Fibroblast of skin of right biceps (primary cell): Measurements from ENCODE around the gene GAS2L3.
"Not testable (repeated sequence)": the region's sequence is repeated elsewhere in the genome, so short reads cannot be mapped to it uniquely, and the experiment has no call there.

Experiments
- DNase-seq: peaks from one replicate; pipeline ENCODE4 v3.0.0-alpha.2; 2013

GAS2L3 gene

DNA sequence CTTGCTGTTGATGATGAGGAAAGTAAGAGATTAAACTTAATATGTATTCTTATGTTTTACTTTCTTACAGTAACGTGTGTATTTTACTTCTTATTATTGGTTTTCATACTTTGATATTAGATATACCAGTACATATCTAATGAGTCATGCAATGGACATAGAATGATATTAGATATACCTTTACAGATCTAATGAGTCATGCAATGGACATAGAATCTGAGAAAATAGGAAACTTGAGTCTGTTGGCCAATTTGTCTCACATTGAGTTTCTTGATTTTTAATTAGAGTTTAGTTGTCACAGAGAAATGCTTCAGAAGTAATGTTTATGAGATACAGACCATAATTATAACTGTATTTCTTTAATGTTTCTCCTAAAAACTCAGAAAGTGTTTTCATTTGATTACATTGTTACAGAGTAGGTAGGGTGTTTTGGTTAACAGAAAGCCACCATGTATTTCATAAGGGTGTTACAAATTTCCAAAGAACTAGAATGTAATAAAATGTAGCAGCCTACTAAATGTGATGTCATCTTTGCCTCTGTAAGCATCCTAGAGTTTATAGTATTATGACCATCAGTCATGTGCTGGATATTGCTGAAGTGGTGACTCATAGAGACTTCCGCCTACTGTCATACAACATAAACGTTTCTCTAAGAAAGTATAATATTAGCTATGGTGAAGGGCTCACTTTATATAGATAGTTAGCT is 3.0 kb downstream of the GAS2L3 start:
- DNase-seq: peak; percentile 77

DNA sequence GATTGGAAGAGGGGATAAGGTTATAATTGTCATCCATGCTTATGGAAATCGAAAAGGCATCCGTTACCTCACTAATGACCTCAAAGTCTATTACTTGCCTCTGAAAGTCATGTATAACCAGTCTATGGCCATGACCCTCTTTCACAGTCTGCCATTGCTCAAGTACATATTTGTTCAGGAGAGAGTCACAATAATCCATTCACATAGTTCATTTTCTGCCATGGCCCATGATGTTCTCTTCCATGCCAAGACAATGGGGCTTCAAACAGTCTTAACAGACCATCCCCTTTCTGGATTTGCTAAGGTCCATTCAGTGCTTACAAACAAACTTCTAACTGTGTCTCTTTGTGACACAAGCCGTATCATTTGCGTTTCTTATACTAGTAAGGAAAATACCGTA is 5.4 kb downstream of the GAS2L3 start:
- DNase-seq: no peak

DNA sequence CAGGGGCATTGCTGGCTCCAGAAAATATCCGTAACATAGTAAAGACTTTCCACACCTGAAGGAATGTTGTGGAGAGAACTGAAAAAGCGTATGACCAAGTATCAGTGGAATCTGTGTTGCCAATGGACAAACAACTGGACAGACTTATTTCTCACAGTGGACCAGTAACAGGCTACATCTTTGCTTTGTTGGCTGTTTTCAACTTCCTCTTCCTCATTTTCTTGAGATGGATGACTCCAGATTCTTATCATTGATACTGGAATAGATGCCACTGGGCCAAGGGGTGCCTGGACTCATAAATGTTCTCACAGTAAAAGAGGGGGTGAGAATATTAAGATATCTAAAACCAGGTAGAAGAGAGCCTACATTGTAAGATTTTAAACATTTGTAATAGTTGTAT is 6.4 kb downstream of the GAS2L3 start:
- no peak for DNase-seq

DNA sequence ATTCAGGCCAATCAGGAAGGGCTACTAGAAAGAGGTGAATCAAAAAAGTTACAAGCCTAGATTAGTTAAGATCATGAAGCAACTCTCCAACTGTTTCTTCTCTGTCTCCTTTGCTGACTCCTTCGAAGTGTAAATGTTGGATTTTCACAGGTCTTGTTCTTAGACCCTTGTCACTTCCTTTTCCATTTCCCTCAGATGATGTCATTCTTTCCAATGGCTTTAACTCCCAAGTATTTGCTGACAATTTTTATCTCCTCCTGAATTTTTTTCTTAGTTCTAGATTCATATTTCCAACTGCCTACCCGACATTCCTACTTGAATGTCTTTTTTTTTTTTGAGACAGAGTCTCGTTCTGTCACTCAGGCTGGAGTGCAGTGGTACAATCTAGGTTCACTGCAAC is 10.8 kb downstream of the GAS2L3 start:
- DNase-seq: no peak

DNA sequence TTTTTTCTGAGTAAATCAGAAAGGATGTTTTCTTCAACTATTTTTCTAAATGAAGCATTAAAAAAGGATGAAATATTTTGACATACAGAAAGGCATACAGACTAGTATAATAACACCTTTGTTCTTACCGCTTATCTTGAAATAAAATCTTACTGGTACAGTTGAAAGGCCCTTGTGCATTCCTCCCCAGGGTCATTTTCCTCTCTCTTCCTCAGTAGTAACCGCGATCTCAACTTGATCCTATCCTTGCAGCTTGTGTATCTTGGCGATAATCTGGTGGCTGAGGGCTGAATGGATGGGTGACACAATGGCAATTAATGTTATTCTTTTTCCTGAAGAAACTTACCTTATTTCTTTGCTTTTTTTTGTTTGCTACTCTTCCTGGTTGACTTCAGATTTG is 18.5 kb downstream of the GAS2L3 start:
- DNase-seq: no peak

DNA sequence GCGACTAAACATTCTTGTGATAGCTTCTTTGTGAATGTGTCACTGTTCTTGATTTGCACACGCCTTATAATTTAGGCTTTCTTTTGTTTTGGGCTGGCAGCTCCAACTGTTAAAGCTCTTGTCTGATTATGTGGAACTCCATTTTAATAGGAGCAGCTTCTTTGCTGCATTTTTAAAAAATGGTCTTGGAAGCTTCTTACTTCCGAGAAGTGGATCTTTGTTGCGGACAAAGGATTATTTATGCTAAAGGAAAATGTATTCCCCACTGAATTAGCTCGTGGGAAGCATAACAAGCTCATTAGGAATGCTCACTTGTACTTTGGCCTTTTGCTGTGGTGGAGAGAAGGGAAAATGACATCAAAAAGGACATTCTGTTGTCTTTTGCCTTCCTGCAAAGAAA is 20.0 kb downstream of the GAS2L3 start:
- peak; percentile 14 for DNase-seq

DNA sequence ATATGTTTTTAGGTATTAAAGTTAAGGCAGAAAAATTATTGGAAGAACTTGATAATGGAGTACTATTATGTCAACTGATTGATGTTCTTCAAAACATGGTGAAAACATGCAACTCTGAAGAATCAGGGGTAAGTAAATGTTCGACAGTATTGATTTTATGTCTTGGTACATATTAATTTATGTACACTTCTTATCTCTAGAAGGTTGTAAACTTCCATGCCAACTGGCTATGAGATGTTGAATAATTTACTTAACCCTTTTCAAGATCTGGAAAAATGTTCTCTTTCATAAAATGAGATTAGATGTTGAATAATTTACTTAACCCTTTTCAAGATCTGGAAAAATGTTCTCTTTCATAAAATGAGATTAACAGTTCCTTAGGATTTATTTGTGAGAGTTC is 28.1 kb downstream of the GAS2L3 start:
- no peak for DNase-seq

DNA sequence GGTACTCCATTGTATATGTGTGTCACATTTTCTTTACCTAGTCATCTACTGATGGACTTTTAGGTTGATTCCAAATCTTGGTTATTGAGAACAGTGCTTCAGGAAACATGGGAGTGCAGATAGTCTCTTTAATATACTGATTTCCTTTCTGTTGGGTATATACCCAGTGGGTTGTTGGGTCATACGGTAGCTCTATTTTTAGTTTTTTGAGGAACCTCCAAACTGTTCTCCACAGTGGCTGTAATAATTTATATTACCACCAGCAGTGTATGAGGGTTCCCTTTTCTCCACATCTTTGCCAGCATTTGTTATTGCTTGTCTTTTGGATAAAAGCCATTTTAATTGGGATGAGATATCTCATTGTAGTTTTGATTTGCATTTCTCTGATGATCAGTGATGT is 29.5 kb downstream of the GAS2L3 start:
- DNase-seq: not testable (repeated sequence)

DNA sequence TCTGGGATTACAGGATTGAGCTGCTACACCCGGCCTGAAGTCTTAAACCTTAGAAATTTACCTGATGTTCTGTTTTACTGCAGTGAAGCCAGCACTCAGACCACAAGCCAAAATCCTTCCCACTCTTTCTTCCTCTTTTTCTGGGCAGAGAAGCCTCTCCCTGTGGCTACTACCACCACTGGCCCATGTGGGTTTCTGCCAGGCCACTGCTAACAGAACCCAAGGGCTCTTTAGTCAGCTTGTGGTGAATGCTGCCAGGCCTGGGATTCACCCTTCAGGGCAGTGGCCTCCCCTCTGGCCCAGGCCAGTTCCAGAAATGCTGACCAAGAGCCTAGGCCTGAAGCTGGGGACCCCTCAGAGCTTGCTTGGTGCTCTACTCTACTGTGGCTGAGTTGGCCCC is 35.3 kb downstream of the GAS2L3 start:
- DNase-seq: no peak

DNA sequence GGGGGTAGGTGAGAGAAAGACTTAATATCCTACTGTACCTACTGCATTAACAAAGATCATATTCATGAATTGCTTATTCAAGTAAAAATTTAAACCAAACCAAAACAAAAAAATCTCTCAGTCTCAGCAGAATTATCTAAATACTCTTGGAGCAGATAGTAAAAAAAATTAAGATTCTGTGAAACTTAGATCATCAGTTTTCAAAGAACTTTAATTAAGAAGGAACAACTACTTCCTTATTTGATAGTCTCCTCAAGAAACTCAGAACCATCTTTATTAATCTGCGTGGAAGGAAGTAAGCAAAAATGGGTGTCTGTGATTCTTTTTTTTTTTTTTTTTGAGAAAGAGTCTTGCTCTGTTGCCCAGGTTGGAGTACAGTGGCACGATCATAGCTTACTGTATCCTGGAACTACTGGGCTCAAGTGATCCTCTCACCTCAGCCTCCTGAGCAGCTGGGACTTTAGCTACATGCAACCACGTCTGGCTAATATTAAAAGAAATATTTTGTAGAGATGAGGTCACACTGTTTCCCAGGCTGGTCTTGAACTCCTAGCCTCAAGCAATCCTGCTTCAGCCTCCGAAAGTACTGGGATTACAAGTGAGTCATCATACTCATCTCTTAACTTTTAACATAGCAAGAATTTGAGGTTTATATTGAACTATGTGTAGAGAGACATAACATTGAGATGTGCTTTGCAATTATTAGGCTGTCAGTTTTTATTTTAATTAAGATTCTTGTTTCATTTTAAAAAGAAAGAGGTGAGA is 37.4 kb downstream of the GAS2L3 start:
- DNase-seq: peak; percentile 9

DNA sequence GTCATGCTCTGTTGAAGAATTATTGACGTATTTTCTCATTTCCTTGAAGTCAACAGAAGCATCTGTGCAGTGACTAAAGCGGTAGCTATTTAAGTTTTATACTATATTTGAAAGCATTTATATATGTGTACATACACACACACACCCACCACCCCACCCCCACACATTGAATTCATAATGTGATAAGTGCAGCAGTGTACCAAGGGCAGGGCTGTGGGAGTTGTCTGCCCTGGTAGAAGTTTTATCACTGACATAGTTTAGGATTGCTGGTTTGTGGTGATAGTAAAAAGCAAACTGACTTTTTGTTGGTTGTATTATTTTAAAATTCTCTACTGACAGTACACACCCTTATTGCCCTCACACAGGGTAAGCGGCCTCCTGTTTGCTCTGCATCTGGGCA is 39.1 kb downstream of the GAS2L3 start:
- DNase-seq: no peak

DNA sequence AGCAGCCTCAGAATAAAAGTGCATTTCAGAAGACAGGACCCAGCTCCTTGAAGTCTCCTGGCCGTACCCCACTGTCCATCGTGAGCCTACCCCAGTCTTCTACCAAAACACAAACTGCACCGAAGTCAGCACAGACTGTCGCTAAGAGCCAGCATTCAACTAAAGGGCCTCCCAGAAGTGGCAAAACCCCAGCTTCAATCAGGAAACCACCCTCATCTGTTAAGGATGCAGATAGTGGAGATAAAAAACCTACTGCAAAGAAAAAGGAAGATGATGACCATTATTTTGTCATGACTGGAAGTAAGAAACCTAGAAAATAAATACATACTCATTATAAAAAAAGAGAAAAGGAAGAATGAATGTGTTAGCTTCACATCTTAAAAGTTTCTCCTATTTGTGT is 51.1 kb downstream of the GAS2L3 start:
- no peak for DNase-seq

DNA sequence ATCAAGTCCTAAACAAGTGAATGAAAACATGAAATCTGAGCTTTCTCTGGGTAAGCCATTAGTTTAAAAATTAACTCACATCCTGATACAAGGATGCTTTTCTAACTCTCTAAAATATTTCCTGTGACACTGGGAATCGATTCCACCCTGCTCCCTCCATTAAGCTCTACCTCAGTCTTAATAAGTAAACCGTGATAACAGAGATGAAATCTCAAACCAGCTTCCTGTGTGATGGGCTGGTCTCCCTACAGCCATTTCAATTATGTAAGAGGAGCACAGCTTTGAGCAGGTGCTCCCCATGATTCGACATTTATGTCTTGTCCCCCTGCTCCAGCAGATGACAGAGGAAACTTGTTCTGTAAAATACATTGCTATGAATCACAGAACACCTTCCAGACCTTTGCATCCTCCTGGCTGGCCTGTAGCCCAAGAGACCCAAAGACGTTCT is 59.0 kb downstream of the GAS2L3 start:
- DNase-seq: no peak

DNA sequence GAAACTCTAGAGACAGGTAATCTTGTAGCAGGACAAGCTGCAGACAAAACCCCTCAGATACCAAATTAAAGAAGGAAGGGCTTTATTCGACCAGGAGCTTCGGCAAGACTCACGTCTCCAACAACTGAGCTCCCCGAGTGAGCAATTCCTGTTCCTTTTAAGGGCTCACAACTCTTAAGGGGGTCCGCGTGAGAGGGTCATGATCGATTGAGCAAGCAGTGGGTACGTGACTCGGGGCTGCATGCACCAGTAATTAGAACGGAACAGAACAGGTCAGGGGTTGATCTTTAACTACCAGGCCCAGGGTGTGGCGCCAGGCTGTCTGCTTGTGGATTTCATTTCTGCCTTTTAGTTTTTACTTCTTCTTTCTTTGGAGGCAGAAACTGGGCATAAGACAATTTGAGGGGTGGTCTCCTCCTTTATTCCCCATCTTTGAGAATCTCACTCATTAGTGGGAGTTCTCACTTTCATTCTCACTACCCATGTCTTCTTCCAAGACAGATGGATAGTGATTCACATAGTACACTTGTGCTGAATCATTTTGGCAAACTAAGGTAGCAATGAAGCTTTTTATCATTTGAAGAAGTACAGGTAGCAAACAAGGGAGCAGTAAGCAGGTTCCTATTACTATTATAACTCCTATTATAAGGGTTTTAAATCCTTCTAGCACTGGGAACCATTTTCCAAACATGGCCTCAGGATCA is 59.8 kb downstream of the GAS2L3 start:
- not testable (repeated sequence) for DNase-seq

DNA sequence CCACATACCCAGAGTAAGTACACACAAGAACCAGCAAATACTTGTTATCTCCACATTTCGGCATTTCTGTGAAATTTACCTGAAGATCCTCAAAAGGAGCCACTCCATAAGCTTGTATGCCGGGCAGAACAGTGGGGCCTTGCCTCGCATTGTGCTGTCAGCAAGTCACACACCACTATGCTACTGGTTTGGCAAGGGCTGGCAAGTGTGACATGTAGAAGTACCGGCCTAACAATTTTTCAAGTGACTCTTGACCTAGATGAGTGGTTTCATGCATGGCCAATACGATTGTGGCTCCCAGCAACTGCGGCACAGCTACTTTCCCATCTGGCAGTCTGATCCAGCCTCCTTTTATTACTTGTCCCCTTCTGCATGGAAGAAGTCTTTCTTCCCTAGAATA is 69.8 kb downstream of the GAS2L3 start:
- no peak for DNase-seq

DNA sequence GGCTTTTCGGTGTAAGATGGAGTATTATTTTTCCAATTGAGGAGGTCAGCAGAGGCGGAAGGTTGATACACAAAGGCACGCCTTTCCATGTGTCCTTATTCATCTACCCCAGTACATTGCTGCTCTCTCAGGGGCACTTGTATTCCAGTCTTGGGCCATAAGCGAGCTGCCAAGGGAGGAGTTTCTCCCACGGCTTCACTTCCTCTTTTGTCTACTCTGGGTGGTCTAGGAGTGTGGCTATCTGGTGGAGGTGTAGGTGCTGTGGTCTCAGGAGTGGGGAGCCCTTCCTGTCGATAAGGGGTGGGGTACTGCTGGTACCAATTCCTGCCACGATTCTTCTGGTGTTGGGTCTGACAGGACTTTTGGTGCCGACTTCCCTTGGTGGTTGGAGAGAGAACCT is 73.4 kb downstream of the GAS2L3 start:
- no peak for DNase-seq

DNA sequence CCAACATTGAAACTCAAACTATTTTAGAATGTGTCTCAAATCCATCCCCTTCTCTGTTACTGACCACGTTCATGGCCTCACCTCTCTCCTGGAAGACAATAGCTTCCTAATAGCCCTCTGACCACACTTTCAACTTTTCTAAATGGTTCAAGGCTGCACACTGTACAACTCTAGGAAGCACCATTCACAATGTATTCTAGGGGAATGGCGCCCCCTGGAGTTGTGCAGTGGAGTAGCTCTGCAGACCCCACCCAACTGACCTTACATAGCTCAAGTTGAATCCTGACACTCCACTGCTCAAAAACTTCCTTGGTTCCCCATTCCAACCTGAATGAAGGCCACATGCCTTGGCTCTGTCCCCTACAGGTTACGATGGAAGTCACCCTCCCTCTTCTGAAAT is 77.6 kb downstream of the GAS2L3 start:
- no peak for DNase-seq

DNA sequence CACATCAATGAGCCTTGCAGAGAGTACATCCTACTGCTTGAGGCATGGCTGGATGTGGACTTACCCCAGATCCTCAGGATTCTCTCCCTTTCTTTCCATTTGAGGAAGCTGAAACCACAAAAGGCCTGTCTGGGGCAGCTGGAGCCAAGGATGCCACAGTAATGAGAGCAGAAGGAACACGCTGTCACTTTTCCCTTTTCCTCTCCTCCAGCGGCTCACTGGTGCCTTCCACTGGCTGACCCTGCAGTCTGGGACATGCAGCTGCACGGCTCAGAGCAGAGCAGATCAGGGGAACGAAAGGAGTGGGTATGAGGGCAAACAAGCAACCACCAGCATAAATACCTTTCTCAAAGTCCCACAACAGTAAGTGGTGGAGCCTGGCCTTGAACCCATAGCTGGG is 78.2 kb downstream of the GAS2L3 start:
- DNase-seq: no peak

DNA sequence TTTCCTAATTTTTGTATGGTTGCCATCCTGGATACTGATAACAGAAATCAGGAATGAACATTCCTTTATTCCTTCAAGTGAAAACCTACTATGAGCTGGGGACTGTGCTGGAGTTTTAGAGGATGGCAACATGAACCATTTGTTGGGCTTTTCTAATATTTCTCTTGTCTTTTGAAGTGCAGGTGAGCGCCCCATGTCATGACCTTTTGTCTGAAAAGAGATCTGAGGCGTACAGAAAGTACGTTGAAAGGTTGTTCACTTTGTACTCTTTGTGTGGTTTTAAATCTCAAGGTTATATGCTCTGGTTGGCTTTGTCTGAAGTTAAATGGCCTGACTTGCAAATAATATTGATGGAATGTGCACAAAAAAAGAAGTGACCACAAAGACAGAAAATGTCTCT is 79.0 kb downstream of the GAS2L3 start:
- no peak for DNase-seq

DNA sequence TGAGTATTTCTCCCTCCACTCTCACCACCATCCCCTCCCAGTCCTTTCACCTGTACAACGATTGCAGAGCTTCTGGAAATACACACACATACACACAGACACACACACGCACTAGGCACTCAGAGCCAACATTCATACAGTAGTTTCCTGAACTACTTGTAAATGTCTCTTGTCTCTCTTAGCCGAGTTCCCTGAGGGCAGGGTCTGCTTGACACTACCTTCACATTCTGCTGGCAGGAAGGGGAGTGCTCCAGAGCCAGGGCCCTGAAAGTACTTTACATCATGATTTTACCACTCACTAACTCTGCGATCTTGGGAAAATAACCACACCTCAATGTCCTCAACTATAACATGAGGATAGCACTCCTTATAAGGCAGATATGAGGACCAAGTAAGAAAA is 82.7 kb downstream of the GAS2L3 start:
- DNase-seq: no peak

DNA sequence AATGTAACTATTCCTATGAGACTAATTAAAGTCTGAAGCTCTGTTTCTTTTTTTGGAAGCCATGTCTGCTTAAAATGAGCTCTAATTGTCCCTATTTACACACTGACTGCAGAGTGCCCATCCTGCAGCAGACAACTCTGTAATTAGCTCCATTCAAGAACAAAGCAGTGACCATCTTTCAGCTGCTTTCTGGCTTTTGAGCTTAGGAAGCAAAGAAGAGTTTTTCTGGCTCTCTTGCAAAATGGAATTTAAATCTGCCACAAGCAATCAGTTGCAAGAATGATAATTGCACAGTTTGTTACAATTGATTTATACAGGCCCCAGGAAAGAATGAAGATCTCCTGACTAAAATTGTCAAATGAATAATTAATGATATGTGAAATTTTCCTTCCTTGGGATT is 83.4 kb downstream of the GAS2L3 start:
- DNase-seq: no peak

DNA sequence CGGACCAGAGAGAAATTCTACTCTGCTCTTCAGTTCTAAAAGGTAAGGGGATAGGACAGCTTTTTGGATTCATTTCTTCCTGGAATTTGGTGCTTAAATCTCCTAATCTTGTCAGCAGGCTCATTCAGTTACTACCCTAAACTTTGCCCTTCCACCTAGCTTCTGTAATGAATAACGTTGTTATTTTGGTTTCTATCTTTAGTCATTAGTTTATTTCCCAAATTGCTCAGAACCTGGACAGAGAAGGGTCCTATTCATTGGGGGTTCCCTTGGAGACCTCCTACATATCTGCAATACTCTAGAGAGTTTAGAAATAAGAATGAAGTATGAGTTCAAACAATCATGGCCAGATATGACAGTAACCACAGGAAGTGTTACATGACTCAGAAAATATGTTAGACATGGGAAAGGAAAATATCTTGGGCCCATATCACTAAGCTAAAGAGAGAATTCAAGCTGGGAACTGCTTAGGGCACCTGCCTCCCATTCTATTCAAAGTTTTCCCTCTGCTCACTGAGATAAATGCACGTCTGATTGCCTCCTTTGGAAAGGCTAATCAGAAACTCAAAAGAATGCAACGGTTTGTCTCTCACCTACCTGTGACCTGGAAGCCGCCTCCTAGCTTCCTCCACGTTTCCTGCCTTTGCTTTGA is 87.9 kb downstream of the GAS2L3 start:
- DNase-seq: no peak

DNA sequence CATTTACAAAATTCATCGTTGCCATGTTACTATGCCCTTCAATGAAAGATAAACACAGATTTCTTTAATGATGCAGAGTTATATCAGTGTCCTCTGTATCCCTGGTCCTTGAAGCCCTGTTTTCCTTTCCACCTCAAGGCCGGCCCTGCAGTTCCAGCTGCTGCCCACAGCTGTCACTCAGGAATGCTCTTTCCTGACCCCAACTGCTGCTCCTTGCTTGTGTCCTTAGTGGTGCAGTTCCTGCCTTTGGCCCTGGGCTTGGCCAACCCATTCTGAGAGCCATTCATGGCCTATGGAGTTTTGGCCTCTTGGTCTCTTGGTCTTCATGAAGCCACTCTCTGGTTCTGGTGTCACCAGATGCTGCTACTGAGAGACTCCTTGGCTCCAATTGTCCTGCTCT is 93.1 kb downstream of the GAS2L3 start:
- no peak for DNase-seq
